Stimulated activated CD8-positive, alpha-beta memory T cell treated with anti-CD3 and anti-CD28 coated beads, Interleukin-12 subunit alpha, Interleukin-12 subunit beta, amount 100 ng/mL, for 24 hours (primary cell): ENCODE measurements around the gene LMBR1L.

Experiments used
- DNase-seq: peaks from one replicate; pipeline ENCODE4 v3.0.0-alpha.2; 2020; ENCODE audit errors: extremely low read depth

Gene LMBR1L

DNA sequence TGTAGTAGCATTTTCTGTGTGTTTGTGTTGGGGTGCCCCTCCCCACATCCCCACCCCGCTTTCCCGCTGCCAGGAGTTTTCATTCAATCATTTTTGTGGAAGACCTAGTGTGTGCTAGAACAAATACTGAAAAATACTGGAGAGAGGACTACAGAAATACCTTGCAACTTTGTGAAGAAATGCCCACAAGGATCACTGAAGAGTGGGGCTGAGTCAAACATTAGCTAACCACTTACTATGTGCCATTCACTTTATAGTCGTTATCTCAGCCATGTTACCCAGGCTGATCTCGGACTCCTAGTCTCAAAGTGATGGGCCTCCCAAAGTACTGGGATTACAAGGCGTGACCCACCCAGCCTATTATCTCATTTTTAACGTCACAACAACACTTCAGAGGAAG is 559 bp upstream of the LMBR1L start:
- no peak for DNase-seq

DNA sequence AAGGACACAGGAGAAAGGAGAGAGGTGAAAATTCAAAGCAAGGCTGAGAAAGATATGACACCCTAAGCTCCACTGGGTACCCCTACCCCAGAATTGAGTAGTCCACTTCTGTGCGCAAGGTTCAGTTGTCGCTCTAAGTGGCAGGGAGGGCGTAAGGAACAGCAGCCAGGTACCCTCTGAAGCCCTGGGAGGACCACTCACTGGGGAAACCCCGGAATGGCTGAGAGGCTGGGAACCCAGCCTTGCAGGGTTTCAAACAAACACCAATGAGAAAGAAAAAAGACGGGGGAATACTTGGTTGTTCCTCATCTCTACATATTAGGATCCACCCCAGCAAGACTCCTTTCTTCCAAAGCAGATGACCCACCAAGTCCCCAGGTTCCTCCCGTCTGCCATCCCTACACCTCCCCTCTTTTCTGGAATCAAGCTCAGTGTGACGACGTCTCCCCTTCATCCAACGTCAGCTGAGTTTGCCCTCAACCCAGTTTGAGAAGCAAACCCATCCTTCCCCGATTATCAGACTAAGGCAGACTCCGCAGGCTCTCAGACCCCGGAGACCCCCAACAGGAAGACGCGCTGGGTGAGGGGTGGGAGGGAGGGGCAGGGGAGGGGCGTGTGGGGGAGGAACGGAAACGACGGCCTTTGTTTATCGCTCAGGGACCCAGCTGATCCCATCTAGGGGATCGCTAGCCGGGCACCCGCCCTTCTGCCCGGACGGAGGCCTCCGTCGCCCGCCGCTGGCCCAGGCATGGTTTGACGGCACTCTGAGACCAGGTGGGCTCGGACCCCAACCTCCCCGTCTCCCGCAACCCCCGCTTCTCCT is 795 bp downstream of the LMBR1L start:
- DNase-seq, result no peak

DNA sequence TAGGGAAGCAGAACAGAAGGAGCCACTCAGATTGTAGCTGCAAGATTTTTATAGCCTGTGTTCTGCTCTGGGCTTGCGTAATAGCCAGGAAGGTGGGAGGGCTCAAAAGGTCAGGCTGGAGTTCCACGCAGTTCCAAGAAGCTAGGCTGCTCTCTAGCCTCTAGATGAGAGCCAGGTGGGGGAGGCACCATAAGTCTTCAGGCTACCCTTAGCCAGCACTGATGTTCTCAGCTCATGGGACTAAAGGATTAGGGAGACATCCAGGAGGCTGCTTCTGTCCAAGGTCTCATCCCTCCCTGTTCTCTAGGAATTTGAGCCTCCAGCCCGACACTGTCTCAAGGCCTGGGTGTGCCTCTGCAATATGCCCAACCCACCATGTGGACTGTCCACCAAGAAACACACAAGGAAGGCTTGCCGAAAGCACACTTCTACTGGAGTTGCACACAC is 1.7 kb downstream of the LMBR1L start:
- DNase-seq, result no peak

DNA sequence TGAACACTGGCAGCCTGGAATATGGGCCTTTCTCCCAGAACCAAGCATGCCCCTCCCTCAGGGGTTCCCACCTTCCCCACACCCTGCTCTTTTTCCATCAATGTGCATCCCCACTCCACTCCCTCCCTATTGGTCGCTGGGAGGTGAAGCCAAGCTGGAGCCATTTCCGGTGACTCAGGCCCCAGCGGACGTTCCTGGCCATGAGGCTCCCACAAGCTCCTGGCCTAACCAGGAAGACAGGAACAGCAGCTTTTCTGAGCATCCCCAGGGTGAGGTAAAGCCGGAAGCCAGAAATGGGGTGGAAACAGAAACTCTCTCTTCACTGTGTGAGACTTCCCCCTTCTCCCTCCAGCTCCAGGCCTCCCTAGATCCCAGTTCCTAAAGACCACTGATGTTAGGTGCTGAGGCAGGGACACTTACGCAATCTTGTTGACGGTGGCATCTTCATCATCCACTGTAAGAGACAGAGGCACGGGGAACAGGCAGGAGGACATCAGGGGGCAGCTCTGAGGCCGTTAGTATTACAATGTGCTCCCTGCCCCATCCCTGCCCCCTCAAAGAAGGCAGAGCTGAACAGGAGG is 5.1 kb downstream of the LMBR1L start:
- no peak for DNase-seq

DNA sequence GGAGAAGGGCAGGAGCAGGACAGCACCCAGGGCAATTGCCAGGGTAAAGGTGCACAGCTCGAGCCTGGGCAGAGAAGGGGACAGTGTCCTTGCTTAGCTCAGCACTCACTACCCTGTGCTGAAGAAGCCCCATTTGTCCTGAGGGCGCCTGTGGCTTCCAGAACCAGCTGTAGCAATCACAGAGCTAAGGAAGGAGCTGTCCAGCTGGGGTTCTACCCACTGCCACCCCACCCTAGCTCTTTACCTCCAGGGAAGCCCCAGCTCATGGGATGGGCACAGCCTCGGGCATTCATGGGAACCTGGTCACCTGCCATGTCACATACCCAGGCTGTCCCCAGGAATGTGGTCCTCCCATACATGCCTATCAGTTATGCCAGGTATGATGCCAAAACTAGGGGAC is 5.8 kb downstream of the LMBR1L start:
- DNase-seq, result no peak

DNA sequence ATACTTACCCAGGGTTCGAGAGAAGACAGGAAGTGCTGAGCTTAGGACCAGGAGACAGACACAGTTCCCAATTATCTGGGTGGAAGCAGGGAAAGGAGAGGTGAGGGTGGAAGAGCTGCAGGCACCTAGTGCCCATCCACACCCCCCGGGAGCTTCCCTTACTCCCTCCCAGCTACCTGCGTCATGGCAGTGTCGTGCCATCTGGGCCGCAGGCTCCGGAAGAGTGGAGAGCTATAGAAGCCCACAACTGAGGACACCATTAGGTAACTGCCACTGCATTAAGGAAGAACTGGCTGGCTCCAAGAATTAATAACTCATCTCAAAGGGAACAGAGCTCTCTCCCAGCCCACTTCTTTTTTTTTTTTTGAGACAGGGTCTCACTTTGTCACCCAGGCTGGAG is 10.3 kb downstream of the LMBR1L start:
- DNase-seq, result no peak

DNA sequence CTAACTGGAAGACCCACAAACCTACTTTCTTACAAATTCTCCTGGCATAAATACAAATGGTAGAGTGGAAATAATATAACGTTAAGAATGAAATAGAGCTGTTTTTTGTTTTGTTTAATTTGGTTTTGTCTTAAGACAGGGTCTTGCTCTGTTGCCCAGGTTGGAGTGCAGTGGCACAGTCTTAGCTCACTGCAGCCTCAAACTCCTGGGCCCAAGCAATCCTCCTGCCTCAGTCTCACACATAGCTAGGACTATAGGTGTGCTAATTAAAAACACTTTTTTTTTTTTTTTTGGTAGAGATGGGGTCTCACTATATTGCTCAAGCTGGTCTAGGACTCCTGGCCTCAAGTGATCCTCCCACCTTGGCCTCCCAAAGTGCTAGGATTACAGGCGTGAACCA is 11.9 kb downstream of the LMBR1L start:
- no peak for DNase-seq

DNA sequence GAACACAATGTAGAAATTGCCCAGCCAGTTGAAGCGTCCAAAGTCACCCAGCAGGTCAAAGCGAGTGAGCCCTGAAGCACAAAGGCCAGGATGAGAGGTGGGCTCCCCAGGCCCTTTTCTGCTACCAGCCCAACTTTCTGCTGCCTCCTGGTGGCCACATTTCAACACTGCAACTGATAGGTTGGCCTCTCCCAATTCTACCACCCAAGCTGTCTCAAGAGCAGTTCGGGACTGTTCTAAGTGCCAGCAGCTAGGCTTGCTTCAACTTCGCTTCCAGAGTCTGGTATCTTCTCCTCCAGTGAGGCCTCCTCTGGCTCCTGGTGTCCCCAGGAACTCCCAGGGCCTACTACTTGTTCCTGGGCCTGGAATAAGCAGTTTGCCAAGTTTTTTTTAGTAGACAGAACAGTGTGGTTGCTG is 12.6 kb downstream of the LMBR1L start:
- no peak for DNase-seq

DNA sequence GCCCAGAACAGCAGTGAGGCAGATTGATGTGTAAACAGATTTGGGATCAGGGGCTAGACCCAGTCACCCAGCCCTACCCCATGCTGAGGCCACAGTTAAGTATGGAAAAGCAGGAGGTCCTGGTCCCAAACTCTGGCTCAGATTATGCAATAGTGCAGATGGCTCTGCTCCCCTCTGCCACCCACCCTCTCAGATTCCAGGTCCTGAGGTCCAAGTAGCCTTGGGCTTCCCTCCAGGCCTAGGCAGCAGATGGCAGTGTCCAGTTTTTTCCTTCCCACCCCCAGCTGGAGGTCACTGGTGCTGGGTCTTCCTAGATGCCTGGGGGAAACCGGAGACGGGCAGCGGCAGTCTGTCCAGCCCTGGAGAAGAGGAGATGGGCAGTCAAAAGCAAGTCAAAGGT is 13.3 kb downstream of the LMBR1L start:
- DNase-seq, result no peak

DNA sequence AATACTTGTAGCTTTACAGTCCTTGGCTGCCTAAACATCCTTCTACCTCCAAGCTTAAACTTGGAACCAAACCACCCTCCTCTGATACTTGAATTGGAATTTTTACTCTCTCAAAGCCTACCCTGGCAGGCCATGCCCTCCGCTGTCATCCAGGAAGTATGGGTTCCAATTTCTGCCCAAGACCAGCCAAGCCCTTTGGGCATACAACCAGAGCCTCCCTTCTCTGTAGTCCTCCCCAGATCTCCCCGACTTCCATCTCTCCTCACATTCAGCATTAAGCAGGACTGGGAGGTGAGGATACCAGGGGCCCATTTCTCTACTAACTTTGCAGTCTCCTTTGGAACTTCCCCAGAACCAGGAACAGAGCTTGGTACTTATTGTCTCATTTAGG is 15.7 kb downstream of the LMBR1L start:
- DNase-seq, result no peak

DNA sequence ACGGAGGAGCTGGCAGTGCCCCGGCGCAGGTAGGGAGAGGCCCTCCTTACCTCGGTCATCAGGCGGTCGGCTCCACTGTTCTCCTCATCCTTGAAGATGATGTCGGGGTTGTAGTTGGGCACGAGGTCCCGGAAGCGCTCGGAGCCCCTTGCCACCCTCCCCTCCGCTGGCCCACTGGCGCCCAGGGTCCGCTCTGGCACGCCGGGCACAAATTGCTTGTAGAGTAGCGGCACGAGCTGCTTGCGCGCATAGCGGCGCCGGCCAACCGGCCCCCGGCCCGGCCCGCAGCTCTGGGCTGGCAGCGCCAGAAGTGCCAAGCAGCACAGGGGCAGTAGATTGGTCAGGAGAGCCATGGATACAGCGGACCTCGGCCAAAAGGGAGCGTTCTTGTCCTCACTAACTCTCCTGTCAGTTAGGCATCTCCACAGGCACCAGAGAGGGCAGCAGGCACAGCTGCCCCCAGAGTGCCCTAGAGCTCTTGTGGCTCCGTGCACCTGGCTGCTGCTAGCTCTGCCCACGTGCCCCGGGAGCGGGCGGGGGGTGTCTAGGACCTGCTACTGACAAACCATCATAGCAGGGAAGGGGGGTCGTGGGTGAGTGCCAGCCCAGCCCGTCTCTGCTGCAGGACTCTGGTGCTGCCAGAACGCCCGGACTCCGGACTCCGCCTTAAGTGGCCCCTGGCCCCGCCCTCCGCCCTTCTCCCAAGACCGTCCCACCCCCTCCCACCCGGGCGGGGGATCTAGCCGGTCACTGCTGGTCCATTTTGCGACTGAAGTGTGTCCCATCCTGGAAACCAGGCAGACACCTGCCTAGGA is 16.3 kb downstream of the LMBR1L start, which contains the start of gene DHH:
DHH (minus strand) TSS at position 642 of the 815 bp plus-strand sequence; CDS start at position 353, 289 bp downstream.
- DNase-seq, result no peak

DNA sequence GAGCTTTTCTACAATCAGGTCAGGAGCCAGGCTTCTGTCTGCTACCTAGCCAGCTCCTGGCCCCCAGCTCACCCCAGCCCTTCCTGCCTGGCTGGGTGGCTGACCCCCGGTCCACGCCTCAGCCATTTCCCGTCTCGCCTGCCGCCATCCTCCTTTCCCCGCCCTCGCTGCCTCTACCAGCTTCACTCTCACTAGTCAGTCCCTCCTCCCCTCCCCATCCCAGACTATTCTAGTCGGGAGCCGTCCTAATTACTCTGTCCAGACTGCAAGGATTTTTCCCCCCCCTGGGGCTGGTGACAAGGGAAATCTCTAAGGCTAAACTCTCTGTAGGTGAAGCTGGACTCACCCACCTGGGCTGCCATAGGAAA is 16.9 kb downstream of the LMBR1L start:
- no peak for DNase-seq

DNA sequence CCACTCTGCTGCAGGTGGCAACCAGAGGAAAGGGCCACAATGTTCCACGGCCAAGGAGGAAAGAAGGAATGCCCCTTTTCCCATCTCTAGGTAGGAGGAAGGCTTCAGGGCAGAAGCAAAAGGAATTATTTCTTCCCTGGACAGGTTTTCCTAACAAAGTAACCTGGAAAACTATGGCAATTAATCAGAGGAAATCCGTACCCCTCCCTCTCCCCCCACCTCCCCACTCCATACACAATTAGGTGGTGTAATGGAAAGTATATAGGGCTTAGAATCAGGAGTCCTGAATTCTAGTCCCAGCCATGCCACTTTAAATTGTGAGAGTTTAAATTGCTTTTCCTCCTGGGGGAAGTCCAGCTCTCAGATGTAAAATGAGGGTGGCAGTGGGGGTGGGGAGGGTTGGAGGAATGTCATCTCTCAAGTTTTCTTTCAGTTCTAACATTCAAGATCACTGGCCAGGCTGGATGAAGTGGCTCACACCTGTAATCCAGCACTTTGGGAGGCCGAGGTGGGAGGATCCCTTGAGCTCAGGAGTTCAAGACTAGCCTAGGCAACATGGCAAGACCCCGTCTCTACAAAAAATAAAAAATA is 17.7 kb downstream of the LMBR1L start:
- no peak for DNase-seq

DNA sequence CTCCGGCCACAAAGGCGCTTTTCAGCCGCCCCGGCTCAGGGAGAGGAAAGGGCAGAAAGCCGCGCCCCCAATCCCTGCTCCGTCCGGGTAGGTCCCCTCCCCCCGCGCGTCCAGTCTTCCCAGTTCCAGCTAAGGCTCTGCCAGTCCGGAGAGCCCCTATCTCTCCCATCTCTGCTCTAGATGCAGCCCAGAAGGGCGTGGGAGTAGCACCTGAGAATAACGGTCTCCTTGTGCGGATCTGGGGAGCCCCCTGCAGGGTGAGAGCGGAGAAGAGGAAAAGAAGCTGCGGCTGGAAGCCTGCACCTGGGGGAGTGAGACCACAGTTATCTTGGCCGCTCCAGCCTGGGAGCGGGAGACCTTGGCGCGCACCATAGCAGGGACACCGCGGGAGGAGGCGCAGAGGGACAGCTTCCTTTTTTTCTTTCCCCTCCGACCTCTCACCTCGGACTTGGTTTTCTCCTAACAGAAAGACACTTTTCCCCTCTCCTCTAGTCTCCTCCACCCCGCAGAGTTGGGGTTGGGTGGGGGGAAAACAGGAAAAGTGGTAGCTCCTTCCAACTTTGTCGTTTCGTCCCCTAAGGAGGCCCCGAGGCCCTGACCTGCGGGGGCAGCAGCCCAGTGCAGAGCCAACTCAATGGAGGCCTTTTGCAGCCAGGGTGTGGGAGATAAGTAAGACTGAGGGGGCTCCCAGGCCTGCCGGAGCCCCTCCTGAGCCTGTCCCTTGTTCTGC is 18.4 kb downstream of the LMBR1L start:
- DNase-seq, result no peak

DNA sequence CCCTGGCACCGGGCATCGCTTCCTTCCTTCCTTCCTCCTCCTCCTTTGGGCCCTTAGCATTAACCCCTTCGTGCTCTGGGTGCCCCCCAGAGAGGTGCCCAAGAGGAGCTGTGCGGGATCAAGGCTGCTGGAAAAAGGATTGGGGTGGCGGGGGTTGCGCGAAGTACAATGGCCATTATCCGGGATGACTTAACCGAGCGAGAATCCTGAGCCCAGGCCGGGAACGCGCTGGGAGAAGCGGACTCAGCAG is 18.9 kb downstream of the LMBR1L start:
- DNase-seq, result no peak

DNA sequence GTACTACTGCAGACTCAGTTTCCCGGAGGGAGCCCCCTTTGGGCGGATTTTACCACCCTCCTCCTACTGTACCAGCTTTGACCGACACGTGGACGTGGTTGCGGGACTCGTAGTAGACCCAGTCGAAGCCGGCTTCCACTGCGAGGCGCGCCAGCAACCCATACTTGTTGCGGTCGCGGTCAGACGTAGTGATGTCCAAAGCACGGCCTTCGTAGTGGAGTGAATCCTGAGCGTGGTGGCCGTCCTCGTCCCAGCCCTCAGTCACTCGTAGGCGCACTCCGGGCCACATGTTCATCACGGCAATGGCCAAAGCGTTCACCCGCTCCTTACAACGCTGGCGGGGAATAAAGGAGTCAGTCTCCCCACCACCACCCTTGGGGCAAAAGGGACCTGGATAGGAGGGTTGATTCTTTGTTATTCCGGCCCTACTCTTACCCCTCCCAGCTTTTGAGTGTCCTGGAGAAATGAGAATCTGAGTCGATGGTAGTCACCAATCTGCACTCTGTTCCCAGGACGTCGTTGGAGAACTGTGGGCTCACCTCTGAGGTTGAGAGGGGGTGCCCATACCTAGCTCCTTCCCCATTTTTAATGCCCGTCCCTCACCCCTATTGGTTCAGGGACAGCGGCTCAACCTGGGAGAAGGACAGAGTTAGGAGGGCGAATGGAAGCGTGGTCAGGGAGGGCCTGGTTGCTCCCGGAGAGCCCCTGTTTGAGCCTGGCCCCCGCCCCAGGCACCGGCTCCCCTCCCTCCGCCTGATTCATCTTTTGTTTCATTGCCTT is 19.4 kb downstream of the LMBR1L start:
- no peak for DNase-seq

DNA sequence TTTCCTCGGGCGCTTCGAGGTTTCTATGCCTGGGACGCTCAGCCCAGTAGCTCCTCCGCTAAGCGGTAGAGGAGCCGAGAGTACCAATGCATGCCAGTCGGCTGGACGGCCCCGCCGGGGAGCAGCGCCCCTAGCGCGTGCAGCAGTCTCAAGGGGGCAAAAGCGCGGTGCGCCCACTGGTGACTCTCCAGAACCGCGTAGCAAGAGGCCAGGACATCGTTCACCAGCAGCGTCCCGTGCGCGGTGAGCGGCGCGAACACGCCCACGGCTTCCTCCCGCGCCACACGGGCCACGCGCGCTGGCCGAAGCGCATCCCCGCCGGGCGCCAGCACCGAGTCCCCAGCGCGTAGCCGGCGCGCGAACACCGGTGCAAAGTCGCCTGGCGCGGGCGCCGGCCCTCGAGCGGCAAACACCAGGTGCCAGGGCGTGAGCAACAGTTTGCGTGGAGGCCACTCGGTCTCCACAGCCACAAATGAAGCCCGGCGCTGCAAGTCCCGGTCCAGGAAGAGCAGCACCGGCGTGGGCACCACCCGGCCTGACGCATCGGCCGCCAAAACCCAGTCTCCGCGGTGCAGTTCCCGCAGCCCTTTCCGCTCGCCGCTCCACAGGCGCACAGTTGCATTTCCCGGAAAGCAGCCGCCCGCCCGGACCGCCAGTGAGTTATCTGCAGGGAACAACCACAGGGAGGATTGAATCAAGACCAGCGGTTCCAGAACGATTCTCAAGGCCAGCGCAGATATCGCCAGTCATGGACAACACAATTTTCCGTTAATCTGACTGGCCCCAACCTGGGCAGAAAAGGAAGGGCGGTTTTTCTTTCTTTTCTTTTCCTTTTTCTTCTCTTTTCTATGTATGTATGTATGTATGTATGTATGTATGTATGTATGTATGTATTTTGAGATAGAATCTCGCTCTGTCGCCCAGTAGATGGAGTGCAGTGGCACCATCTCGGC is 20.6 kb downstream of the LMBR1L start:
- no peak for DNase-seq

DNA sequence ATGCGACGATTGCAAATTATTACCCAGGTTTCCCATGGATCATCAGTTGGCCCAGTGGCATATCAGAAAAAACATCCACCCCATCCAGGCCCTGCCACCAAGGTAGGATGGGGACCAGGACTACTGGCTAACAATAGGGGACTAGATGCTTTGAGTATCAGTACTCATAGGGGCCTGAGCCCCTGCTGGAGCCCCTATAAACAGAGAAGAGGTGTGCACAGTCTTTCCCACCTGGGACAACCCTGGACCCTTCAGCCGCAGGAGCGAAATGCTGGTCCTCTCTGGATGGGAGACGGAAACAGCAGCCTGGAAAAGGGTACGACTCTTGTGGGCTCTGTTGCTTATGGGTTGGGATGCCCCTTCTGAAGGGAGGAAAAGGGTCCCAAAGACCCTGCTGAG is 21.7 kb downstream of the LMBR1L start:
- DNase-seq, result no peak

DNA sequence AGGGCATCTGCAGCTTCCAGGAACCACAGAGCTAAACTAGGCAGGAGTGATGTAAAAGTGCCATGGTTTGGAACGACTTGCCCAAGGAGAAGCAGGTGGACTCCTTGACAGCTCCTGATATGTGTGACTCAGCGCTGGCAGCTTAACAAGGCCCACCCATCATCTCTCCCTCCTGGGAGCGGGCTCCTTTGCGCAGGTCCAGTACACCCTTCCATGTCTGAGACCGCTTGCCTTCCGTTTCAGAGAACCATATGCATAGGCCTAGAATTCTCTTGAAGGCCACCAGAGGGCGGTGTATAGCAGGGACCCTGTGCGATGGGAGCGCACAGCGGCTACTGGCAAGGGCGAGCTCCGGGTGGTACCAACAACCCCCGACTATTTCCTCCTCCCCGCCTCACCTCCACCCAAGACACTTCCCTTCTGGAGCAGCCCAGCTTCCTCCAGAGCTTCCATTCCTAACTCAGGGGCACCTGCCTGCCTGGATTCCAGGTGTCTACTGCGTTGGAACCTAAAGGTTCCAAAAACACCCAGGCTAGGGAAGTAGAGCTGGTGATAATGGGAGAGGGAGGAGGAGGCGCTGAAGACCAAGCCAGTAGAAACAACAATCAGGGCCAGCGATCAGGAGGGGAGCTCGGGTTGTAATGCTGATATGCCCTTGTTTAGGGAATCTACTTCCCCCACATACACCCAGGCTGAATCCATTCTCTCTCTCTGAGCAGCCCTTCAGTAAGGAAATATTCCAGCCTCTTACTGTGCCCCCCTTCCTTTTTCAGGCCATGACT is 22.3 kb downstream of the LMBR1L start:
- peak; percentile 52 for DNase-seq
